Keratinocyte (primary cell): ENCODE results near the gene CREB1. TPM values are rescaled to one million over a fixed set of nuclear protein-coding genes. Genes with fewer than 3 reads are reported as not detected.

Experiments
- DNase-seq: peaks from one replicate; pipeline ENCODE4 v3.0.0-alpha.2; 2011; ENCODE audit warnings: low read depth, missing footprints, low spot score
- FAIRE-seq: peaks from 2 replicates; lab custom pipeline; 2011; peaks lifted over from hg19 to GRCh38; lab: Jason Lieb, UNC
- H2AFZ ChIP-seq: 2 replicates; pipeline ENCODE4 v1.6.0; 2012; ENCODE audit warnings: low read length, control low read depth, inconsistent platforms; ENCODE audit not compliant: control insufficient read depth
- H3K27ac ChIP-seq: 2 replicates; pipeline ENCODE4 v1.5.1; 2011; ENCODE audit warnings: low read length; ENCODE audit not compliant: control insufficient read depth, insufficient read depth
- H3K27me3 ChIP-seq: 3 replicates; pipeline ENCODE4 v1.6.0; 2011; ENCODE audit warnings: low read length; ENCODE audit not compliant: control insufficient read depth, insufficient read depth; ENCODE audit errors: extremely low read depth
- H3K36me3 ChIP-seq, 2 experiments: 2 replicates in 1 of 2; 3 replicates in 1 of 2; pipeline ENCODE4 v1.5.1; 2011; ENCODE audit warnings: low read length in 2 of 2, mild to moderate bottlenecking in 1 of 2; ENCODE audit not compliant: control insufficient read depth in 2 of 2, insufficient read depth in 2 of 2; ENCODE audit errors: extremely low read depth in 1 of 2
- H3K4me1 ChIP-seq: 3 replicates; pipeline ENCODE4 v1.5.1; 2011; ENCODE audit warnings: low read length; ENCODE audit not compliant: control insufficient read depth, insufficient read depth; ENCODE audit errors: extremely low read depth
- H3K4me2 ChIP-seq: 3 replicates; pipeline ENCODE4 v1.6.0; 2011; ENCODE audit warnings: low read depth, low read length; ENCODE audit not compliant: control insufficient read depth, insufficient read depth; ENCODE audit errors: extremely low read depth
- H3K4me3 ChIP-seq, 3 experiments: fragments of 200-600 bp in 1 of 3; sonication (generic) in 1 of 3; 2 replicates in 2 of 3; 3 replicates in 1 of 3; pipeline ENCODE4 v1.5.1; 2011 to 2016; ENCODE audit warnings: low read length in 3 of 3, mild to moderate bottlenecking in 3 of 3, control low read depth in 2 of 3, inconsistent platforms in 1 of 3, low read depth in 1 of 3, mixed read lengths in 1 of 3, mixed run types in 1 of 3, moderate library complexity in 1 of 3; ENCODE audit not compliant: control insufficient read depth in 2 of 3, insufficient read depth in 2 of 3; ENCODE audit errors: extremely low read depth in 1 of 3
- H3K79me2 ChIP-seq: 2 replicates; pipeline ENCODE4 v1.6.0; 2012; ENCODE audit warnings: low read length; ENCODE audit not compliant: control insufficient read depth, insufficient read depth
- H3K9ac ChIP-seq: 3 replicates; pipeline ENCODE4 v1.6.0; 2011; ENCODE audit warnings: low read length; ENCODE audit not compliant: control insufficient read depth, insufficient read depth; ENCODE audit errors: extremely low read depth
- H3K9me1 ChIP-seq: 3 replicates; pipeline ENCODE4 v1.6.0; 2011; ENCODE audit warnings: low read length; ENCODE audit not compliant: control insufficient read depth, insufficient read depth; ENCODE audit errors: extremely low read depth
- H3K9me3 ChIP-seq: 2 replicates; pipeline ENCODE4 v1.5.1; 2012; ENCODE audit warnings: low read depth, low read length; ENCODE audit not compliant: control insufficient read depth
- H4K20me1 ChIP-seq: 3 replicates; pipeline ENCODE4 v1.6.0; 2011; ENCODE audit warnings: low read length; ENCODE audit not compliant: control insufficient read depth, insufficient read depth; ENCODE audit errors: extremely low read depth
- CTCF ChIP-seq, 3 experiments: IDR thresholded peaks in 1 of 3; conservative IDR thresholded peaks in 1 of 3; optimal IDR thresholded peaks in 1 of 3; 2 replicates in 2 of 3; 3 replicates in 1 of 3; pipeline versions ENCODE3 to v1.5.1; 2011; ENCODE audit warnings: low read length in 3 of 3, mild to moderate bottlenecking in 3 of 3, moderate library complexity in 2 of 3, control low read depth in 1 of 3, inconsistent platforms in 1 of 3; ENCODE audit not compliant: insufficient read depth in 2 of 3; ENCODE audit errors: extremely low read depth in 1 of 3
- EZH2 ChIP-seq: IDR thresholded peaks from one replicate; pipeline ENCODE4 v1.6.1; 2012; ENCODE audit warnings: inconsistent platforms, mild to moderate bottlenecking, low read length, moderate library complexity
- dilution Hi-C: fragments of 300-500 bp; cut with MboI; formaldehyde crosslinking; loops from one replicate; pipeline ENCODE4 v1.7.0; 2020; ENCODE audit warnings: low sequenced_read_pairs; ENCODE audit not compliant: extremely low pct_ligation_motif_present
- polyA plus RNA-seq, 5 experiments: library from polyadenylated mRNA; depleted of rRNA in 3 of 5; stranded (reverse) in 3 of 5; stranded (forward) in 1 of 5; unstranded in 1 of 5; fragments of >200 nt; gene quantifications; 1 replicate in 1 of 5; 2 replicates in 3 of 5; 3 replicates in 1 of 5; pipeline versions ENCODE4 v1.2.1 to v1.2.3, GENCODE V29; 2011 to 2012; ENCODE audit warnings: missing spikeins in 2 of 5, low read depth in 1 of 5, low replicate concordance in 1 of 5

CREB1 gene
- polyA plus RNA-seq, 1 donor (not counting 4 experiments of a cell fraction or from before 2014, with no cell fraction given) = 38.9 TPM

- H3K4me2 ChIP-seq = peak overlapping the region; percentile 69
- no peaks in the 10 kb centered on the region for H3K9me1 ChIP-seq
- H3K27me3 ChIP-seq = no peaks in the 10 kb centered on the region
- no peaks in the 10 kb centered on the region for H3K36me3 ChIP-seq
- H3K4me3 ChIP-seq = no peak overlapping the region
- peak overlapping the region; percentile 51 for H3K9ac ChIP-seq
- H4K20me1 ChIP-seq = no peaks in the 10 kb centered on the region
- H3K9me3 ChIP-seq = no peaks in the 10 kb centered on the region
- TF ChIP-seq EZH2 = no peak
- TF ChIP-seq CTCF (optimal IDR thresholded peaks at IDR 0.05 in 1 of 3, IDR thresholded peaks at IDR 0.05 in 1 of 3, conservative IDR thresholded peaks at IDR 0.05 in 1 of 3; ENCODE audit: extremely low read depth in 1 of 3, insufficient read depth in 2 of 3, low read length in 3 of 3) = no peak
- H3K27ac ChIP-seq = peak overlapping the region; percentile 95
- no peak for DNase-seq
- no peaks in the 10 kb centered on the region for H3K79me2 ChIP-seq
- dilution Hi-C loops = no loop called here
- no peak for FAIRE-seq
- peak overlapping the region; percentile 35 for H2AFZ ChIP-seq
- peaks cover 49% of the 10 kb centered on the region for H3K4me1 ChIP-seq
These were observed 13.6 kb upstream of the CREB1 start for GRCh38 chr2:207516206-207516605.

- H4K20me1 ChIP-seq = no peaks in the 10 kb centered on the region
- no peak for FAIRE-seq
- TF ChIP-seq EZH2 = no peak
- TF ChIP-seq CTCF (optimal IDR thresholded peaks at IDR 0.05 in 1 of 3, IDR thresholded peaks at IDR 0.05 in 1 of 3, conservative IDR thresholded peaks at IDR 0.05 in 1 of 3; ENCODE audit: extremely low read depth in 1 of 3, insufficient read depth in 2 of 3, low read length in 3 of 3) = no peak
These were observed 6.8 kb upstream of the CREB1 start for GRCh38 chr2:207523005-207523404.

More at GRCh38 chr2:207523005-207523404, 6.8 kb upstream of the CREB1 start:
- Histone ChIP-seq H3K4me3 (no peak overlapping the region), H3K79me2 (peaks cover 3% of the 10 kb centered on the region), H2AFZ (no peak overlapping the region), H3K9me3 (no peaks in the 10 kb centered on the region), H3K9me1 (no peaks in the 10 kb centered on the region), H3K9ac (no peak overlapping the region), H3K4me2 (no peak overlapping the region), H3K36me3 (peaks cover 0 to 7% of the 10 kb centered on the region in 2 experiments), H3K27ac (no peak overlapping the region), H3K27me3 (no peaks in the 10 kb centered on the region), H3K4me1 (peaks cover 10% of the 10 kb centered on the region)
- dilution Hi-C loops = no loop called here
- no peak for DNase-seq
